T-helper 2 cell treated with Interferon-gamma antibody and Interleukin-4, amounts not matched to agents 5 μg/mL and 100 μg/mL, for 36 hours (primary cell): ENCODE measurements around the gene PEX5.
"Not testable (repeated sequence)": the region's sequence is repeated elsewhere in the genome, so short reads cannot be mapped to it uniquely, and the experiment has no call there.

Experiments used
- DNase-seq: peaks from one replicate; pipeline ENCODE4 v3.0.0; 2021; ENCODE audit warnings: low spot score
- H3K27ac Mint-ChIP-seq: one replicate; pipeline ENCODE4 v1.8.0; 2021; ENCODE audit warnings: mild to moderate bottlenecking, mixed read lengths
- H3K27me3 Mint-ChIP-seq: one replicate; pipeline ENCODE4 v1.8.0; 2021; ENCODE audit warnings: low read depth, mixed read lengths
- H3K36me3 Mint-ChIP-seq: one replicate; pipeline ENCODE4 v1.8.0; 2021; ENCODE audit warnings: low read depth, mixed read lengths
- H3K4me1 Mint-ChIP-seq: one replicate; pipeline ENCODE4 v1.8.0; 2021; ENCODE audit warnings: low read depth, mixed read lengths
- H3K4me3 Mint-ChIP-seq: one replicate; pipeline ENCODE4 v1.8.0; 2022; ENCODE audit warnings: mild to moderate bottlenecking, moderate library complexity, mixed read lengths
- H3K9me3 Mint-ChIP-seq: one replicate; pipeline ENCODE4 v1.8.0; 2021; ENCODE audit warnings: mixed read lengths

Gene PEX5

GRCh38 chr12:7178481-7178880, 11.0 kb upstream of the PEX5 start:
- H3K4me1 Mint-ChIP-seq: no peaks in the 10 kb centered on the region
- H3K36me3 Mint-ChIP-seq: no peaks in the 10 kb centered on the region
- peaks cover 29% of the 10 kb centered on the region for H3K27me3 Mint-ChIP-seq
- no peaks in the 10 kb centered on the region for H3K9me3 Mint-ChIP-seq
- no peak overlapping the region for H3K27ac Mint-ChIP-seq
- DNase-seq: no peak
- no peak overlapping the region for H3K4me3 Mint-ChIP-seq

DNA sequence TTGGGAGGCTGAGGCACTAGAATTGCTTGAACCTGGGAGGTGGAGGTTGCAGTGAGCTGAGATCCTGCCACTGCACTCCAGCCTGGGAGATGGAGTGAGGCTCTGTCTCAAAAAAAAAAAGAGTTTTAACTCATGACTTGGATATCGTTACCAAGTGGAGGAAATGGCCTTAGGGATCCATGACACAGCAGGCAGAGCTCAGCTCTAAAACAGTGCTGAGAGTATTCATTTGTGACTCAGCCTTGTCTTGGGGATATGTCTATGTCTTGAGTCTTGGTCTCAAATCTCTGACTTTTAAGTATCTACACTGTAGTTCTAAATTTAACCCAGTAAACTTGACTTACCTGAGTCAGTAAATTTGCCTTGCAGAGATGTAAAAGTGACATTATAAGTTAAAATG, 8.8 kb upstream of the PEX5 start:
- DNase-seq: no peak
- no peak overlapping the region for H3K27ac Mint-ChIP-seq
- H3K9me3 Mint-ChIP-seq: no peaks in the 10 kb centered on the region
- H3K4me1 Mint-ChIP-seq: no peaks in the 10 kb centered on the region
- H3K36me3 Mint-ChIP-seq: no peaks in the 10 kb centered on the region
- no peak overlapping the region for H3K4me3 Mint-ChIP-seq
- peaks cover 31% of the 10 kb centered on the region for H3K27me3 Mint-ChIP-seq

- not testable (repeated sequence) for DNase-seq, H3K27ac Mint-ChIP-seq, H3K4me3 Mint-ChIP-seq, H3K9me3 Mint-ChIP-seq, H3K36me3 Mint-ChIP-seq
- peaks cover 11% of the 10 kb centered on the region for H3K4me1 Mint-ChIP-seq
- peaks cover 15% of the 10 kb centered on the region for H3K27me3 Mint-ChIP-seq
These were observed 3.4 kb upstream of the PEX5 start for GRCh38 chr12:7186058-7186457.

DNA sequence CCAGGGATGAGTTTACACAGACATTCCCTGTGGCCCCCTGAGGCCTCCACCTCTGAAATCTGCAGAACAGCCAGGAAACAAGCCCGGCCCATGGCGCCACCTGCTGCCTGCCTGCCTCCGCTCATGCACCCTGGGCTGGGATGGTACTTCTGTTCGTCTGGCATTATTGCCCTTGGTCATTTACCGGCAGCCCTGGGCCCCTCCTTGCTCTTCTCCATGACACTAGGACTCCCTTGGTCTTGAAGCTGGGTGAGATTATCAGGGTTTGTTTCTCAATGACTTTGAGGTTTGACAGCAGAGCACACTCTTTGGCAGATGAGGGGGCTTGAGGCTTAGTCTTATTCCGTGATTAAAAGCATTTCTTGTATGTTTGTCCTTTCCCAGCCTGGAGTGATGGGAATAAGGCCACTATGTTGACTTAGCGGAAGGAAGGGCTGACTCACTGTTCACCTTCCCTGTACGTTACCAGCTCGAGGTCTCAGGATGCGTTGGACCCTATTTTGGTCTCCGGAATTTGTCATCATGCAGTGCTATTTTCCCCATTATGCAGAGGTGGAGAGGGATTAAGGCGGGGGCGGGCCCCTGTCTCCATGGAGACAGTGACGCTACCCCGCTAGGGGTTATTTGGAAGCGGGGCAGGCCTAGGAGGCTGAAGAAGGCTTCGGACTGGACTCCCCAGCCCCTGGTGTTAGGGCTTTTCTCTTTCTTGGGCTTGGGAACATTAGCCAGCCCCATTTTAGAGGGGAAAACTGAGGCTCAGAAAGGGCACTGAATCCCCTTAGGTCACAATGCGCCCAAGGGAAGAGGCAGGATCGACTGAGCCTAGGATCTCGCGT, 706 bp upstream of the PEX5 start:
- no peaks in the 10 kb centered on the region for H3K9me3 Mint-ChIP-seq
- H3K4me3 Mint-ChIP-seq: peak overlapping the region; percentile 91
- peak; percentile 54 for DNase-seq
- H3K4me1 Mint-ChIP-seq: peaks cover 15% of the 10 kb centered on the region
- peaks cover 2% of the 10 kb centered on the region for H3K27me3 Mint-ChIP-seq
- H3K36me3 Mint-ChIP-seq: peaks cover 6% of the 10 kb centered on the region
- H3K27ac Mint-ChIP-seq: peak overlapping the region; percentile 96

DNA sequence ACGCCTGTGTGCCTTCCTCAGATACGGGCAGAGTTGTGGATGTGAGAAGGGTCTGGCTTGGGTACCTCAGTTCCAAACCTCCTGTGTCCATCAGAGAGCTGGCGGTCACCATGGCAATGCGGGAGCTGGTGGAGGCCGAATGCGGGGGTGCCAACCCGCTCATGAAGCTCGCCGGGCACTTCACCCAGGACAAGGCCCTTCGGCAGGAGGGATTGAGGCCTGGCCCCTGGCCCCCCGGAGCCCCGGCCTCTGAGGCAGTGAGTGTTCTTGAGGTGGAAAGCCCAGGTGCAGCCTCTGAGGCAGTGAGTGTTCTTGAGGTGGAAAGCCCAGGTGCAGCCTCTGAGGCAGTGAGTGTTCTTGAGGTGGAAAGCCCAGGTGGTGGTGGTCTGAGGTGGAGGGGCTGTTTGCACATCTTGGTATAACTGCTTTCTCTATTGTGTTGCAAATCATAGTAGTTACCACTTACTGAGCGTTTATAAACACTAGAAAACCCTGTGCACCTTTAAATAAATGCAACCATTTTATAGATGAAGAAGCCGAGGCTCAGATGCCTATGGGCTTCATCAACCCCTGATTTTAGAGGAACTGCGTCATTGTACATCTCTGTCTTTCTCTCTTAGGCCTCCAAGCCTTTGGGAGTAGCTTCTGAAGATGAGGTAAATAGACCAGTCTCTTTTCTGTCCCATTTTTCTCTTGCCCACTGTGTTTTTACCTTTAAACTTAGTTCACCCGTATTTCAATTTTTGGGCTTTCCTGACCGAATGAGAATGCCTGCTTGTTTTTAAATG, 976 bp downstream of the PEX5 start:
- no peaks in the 10 kb centered on the region for H3K27me3 Mint-ChIP-seq
- H3K36me3 Mint-ChIP-seq: peaks cover 12% of the 10 kb centered on the region
- H3K4me1 Mint-ChIP-seq: peaks cover 18% of the 10 kb centered on the region
- H3K9me3 Mint-ChIP-seq: no peaks in the 10 kb centered on the region
- DNase-seq: no peak
- H3K27ac Mint-ChIP-seq: no peak overlapping the region
- H3K4me3 Mint-ChIP-seq: peak overlapping the region; percentile 78

DNA sequence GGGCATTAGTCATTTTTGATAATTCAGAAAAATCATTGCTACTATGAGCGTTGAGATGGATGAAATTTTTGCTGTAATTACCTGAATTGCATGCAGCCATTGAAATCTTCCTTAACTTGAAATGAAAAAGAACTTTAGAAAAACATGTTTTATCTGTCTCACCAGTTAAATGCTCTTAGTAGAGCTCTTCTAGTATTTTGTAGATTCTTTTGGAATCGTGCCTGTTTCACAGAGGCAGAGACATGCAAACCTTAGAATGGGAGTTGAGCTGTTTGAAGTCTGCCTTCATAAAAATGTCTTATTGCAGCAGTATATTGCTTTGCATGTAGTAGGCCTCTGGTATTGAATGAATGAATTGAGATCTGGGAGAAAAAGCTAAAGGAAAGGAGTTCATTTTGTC, 4.2 kb downstream of the PEX5 start:
- Mint-ChIP-seq H3K27me3 (no peaks in the 10 kb centered on the region), H3K27ac (no peak overlapping the region), H3K9me3 (no peaks in the 10 kb centered on the region), H3K4me1 (peaks cover 13% of the 10 kb centered on the region), H3K36me3 (peaks cover 14% of the 10 kb centered on the region), H3K4me3 (no peak overlapping the region)
- no peak for DNase-seq

DNA sequence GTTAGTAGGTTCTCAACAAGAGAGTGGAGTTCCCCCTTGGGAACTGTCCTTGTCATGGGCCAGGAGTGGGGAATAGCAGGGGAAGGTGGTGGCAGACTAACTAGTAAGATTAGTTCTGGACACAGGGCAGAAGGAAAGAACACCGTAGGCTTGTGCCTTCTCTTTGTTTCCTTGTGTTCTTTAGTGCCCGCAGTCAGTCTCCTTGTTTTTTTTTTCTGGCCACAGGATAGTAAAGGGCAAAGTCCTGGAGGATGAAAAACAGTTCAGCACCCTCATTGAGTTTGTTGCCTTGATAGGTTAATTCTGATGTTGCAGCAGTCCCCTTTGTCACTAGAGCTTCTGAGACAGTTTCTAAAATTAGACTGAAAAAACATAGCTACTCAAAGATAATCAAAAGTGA, 8.4 kb downstream of the PEX5 start:
- Mint-ChIP-seq H3K27ac (no peak overlapping the region), H3K4me3 (no peak overlapping the region), H3K36me3 (peaks cover 24% of the 10 kb centered on the region), H3K9me3 (no peaks in the 10 kb centered on the region), H3K4me1 (peaks cover 3% of the 10 kb centered on the region), H3K27me3 (no peaks in the 10 kb centered on the region)
- DNase-seq: no peak

- DNase-seq: no peak
- Mint-ChIP-seq H3K27ac (no peak overlapping the region), H3K4me1 (no peaks in the 10 kb centered on the region), H3K36me3 (peaks cover 33% of the 10 kb centered on the region), H3K27me3 (no peaks in the 10 kb centered on the region), H3K4me3 (no peak overlapping the region), H3K9me3 (no peaks in the 10 kb centered on the region)
These were observed 13.6 kb downstream of the PEX5 start for GRCh38 chr12:7203109-7203508.

GRCh38 chr12:7205091-7205490, 15.6 kb downstream of the PEX5 start:
- no peak overlapping the region for H3K27ac Mint-ChIP-seq
- H3K27me3 Mint-ChIP-seq: no peaks in the 10 kb centered on the region
- no peaks in the 10 kb centered on the region for H3K9me3 Mint-ChIP-seq
- H3K36me3 Mint-ChIP-seq: peaks cover 49% of the 10 kb centered on the region
- no peak for DNase-seq
- H3K4me3 Mint-ChIP-seq: no peak overlapping the region
- no peaks in the 10 kb centered on the region for H3K4me1 Mint-ChIP-seq

DNA sequence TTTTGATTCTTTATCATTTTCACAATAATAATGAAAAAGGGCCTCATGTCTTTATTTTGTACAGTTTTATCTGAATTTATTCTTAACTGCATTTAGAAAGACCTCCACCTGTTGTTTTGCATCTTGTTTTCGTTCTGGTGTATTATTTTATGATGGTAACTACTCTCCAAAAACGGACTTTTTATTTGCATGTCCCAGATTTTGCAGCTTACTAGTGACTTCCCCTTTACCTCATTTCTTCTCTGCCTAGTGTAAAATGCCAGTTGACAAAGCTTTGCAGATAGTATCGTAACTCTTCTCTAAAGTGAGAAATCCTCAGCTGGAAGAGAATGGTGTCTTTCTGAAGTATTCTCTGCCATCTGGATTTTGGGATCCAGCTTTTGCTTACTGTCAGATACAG, 17.2 kb downstream of the PEX5 start:
- DNase-seq: no peak
- Mint-ChIP-seq H3K36me3 (peaks cover 56% of the 10 kb centered on the region), H3K4me3 (no peak overlapping the region), H3K4me1 (no peaks in the 10 kb centered on the region), H3K9me3 (no peaks in the 10 kb centered on the region), H3K27ac (no peak overlapping the region), H3K27me3 (no peaks in the 10 kb centered on the region)

DNA sequence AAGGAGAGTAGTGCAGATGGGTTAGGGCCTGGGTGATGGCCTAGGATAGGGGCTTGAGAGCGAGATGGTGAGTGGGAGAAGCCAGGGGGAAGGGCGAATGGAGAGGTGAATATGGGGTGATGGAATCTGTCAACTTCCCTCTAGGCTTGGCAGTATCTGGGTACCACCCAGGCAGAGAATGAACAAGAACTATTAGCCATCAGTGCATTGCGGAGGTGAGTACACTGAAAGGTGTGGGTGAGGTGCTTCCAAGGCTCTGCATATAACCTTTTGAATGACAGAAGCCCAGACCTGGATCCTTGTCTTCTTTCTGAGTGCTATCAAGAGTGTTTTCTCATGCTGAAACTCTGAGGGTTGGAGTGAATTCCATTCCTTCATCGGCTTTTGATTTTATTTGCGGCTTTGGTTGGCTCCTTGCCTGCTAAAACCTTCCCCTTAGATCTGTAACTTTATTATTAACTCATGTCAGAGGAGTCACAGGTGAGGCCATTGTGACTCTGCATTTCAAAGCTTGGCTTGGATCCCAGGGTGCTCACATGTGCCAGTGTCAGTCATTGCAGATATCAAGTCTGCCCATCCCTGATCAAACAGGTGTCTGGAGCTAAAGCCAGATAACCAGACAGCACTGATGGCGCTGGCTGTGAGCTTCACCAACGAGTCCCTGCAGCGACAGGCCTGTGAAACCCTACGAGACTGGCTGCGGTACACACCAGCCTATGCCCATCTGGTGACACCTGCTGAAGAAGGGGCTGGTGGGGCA, 18.6 kb downstream of the PEX5 start:
- peaks cover 5% of the 10 kb centered on the region for H3K9me3 Mint-ChIP-seq
- H3K36me3 Mint-ChIP-seq: peaks cover 52% of the 10 kb centered on the region
- no peak overlapping the region for H3K4me3 Mint-ChIP-seq
- H3K27ac Mint-ChIP-seq: no peak overlapping the region
- H3K4me1 Mint-ChIP-seq: no peaks in the 10 kb centered on the region
- DNase-seq: no peak
- H3K27me3 Mint-ChIP-seq: no peaks in the 10 kb centered on the region

DNA sequence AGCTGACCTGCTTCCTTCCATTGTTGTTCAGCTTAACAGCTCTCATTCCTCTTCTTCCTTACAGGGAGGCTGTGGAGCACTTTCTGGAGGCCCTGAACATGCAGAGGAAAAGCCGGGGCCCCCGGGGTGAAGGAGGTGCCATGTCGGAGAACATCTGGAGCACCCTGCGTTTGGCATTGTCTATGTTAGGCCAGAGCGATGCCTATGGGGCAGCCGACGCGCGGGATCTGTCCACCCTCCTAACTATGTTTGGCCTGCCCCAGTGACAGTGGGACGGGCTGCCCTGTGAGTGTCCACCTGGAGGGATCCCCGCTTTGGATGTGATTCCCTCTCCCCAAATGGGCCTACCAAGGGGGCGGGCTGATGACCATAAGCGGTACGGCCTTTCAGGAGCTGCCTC, 20.5 kb downstream of the PEX5 start:
- H3K4me3 Mint-ChIP-seq: no peak overlapping the region
- H3K9me3 Mint-ChIP-seq: peaks cover 5% of the 10 kb centered on the region
- no peak overlapping the region for H3K27ac Mint-ChIP-seq
- no peaks in the 10 kb centered on the region for H3K27me3 Mint-ChIP-seq
- DNase-seq: no peak
- peaks cover 42% of the 10 kb centered on the region for H3K36me3 Mint-ChIP-seq
- H3K4me1 Mint-ChIP-seq: no peaks in the 10 kb centered on the region

DNA sequence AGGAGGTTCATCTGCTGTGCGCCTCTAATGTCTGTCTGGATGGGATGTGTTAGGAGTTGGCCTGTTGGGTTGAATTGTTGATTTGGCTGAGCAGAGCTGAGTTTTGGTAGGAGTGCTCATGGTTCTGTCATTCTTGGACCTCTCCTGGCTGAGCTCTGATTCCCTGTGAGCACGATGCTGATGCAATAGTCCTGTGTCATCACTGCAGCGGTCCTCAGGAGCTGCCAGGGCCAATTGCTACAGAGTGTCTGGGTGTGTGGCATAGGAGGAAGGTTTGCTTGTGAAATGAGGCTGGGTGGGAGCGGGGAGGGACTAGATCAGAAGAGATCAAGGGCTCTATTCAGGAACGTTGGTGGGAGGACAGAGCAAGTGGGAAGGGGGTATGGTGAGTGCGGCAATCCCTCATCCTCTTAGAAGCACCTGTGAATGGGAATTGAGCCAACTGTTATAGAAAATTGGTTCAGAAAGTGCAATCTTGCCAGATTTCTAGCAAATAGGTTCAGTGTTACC, 21.2 kb downstream of the PEX5 start:
- Mint-ChIP-seq H3K27me3 (no peaks in the 10 kb centered on the region), H3K36me3 (peaks cover 42% of the 10 kb centered on the region), H3K4me1 (no peaks in the 10 kb centered on the region), H3K4me3 (no peak overlapping the region), H3K9me3 (peaks cover 5% of the 10 kb centered on the region), H3K27ac (no peak overlapping the region)
- DNase-seq: no peak

GRCh38 chr12:7212678-7213077, 23.2 kb downstream of the PEX5 start:
- Mint-ChIP-seq H3K4me1 (no peaks in the 10 kb centered on the region), H3K27me3 (no peaks in the 10 kb centered on the region), H3K36me3 (peaks cover 38% of the 10 kb centered on the region), H3K4me3 (no peak overlapping the region), H3K9me3 (peaks cover 5% of the 10 kb centered on the region), H3K27ac (no peak overlapping the region)
- DNase-seq: no peak
